Measurements from ENCODE around the gene UNC13A. TPM values are rescaled to one million over a fixed set of nuclear protein-coding genes. Genes with fewer than 3 reads are reported as not detected.

The UNC13A gene
- total and polyA plus RNA-seq, 12 donors: 0.57 to 9.7 (median 1.8) TPM

DNA sequence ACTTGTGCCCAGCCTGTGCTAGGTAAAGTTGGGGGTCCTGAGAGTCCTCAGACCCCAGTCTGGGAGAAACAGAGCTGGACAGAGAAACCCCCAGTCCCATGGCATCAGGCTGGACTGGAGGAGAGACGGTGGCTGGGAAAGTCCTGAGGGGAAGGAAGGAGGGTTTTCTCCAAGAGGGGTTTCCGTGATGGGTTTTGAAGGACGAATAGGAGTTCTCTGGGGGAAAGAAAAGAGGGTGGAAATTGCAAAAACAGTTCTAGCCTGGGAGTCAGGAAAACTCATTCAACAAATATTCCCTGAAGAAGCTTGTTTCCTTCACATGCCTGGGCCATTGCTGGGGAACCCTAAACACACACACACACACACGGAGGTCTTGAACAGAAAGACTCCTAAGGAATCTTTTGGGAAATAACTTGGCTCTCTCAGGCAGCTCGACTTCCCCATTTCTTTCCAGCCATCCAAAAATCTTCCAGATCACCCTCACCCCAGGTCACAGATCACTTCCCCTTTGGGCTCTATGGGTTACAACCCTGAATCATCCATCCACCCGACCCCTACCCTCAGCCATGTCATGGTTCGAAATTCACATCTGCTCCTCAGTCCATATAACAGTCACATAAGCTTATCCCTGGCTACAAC lies 85.2 kb downstream of the UNC13A start:
- intact Hi-C loops (cut with DNase I): no loop called here
- WGBS, 4 donors: 61 to 73% (median 65%) methylated on average over 7 of the region's 7 CpGs
- peaks cover 4% of the 10 kb centered on the region for H3K27me3 ChIP-seq
- no peaks in the 10 kb centered on the region for H3K36me3 ChIP-seq (replicated peaks in 1 of 2)
- no peak for DNase-seq
- H3K27ac ChIP-seq: no peak overlapping the region
- no peak overlapping the region for H3K4me3 ChIP-seq
- TF ChIP-seq, protein P1, sequence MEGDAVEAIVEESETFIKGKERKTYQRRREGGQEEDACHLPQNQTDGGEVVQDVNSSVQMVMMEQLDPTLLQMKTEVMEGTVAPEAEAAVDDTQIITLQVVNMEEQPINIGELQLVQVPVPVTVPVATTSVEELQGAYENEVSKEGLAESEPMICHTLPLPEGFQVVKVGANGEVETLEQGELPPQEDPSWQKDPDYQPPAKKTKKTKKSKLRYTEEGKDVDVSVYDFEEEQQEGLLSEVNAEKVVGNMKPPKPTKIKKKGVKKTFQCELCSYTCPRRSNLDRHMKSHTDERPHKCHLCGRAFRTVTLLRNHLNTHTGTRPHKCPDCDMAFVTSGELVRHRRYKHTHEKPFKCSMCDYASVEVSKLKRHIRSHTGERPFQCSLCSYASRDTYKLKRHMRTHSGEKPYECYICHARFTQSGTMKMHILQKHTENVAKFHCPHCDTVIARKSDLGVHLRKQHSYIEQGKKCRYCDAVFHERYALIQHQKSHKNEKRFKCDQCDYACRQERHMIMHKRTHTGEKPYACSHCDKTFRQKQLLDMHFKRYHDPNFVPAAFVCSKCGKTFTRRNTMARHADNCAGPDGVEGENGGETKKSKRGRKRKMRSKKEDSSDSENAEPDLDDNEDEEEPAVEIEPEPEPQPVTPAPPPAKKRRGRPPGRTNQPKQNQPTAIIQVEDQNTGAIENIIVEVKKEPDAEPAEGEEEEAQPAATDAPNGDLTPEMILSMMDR (IDR thresholded peaks at IDR 0.05): no peak
- no peak for TF ChIP-seq POLR2A (IDR thresholded peaks at IDR 0.05)
- no peaks in the 10 kb centered on the region for H3K9me3 ChIP-seq (replicated peaks in 1 of 3)
- H3K4me1 ChIP-seq (replicated peaks in 1 of 2): peaks cover 5 to 8% of the 10 kb centered on the region in 2 donors

DNA sequence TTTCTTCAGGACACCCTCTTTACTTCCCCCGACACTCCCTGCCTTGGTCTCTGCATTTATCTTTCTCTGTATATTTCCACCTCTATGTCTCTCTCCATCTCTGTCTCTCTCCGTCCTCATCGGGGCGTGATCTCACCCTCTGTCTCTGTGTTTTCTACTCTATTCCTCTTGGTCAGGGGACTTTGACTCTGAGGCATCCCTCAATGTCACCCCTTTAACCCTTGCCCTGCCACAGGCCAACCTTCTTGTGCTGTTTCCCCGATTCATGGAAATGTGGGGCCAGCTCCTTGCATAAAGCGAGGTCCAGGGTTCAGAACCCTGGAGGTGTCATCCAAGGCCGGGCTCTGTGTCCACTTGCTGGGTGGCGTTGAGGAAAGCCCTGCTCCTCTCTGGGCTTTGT lies 85.9 kb downstream of the UNC13A start:
- intact Hi-C loops (cut with DNase I): no loop called here
- H3K4me3 ChIP-seq: no peak overlapping the region
- TF ChIP-seq, protein P1 (IDR thresholded peaks at IDR 0.05): no peak
- no peak for TF ChIP-seq POLR2A (IDR thresholded peaks at IDR 0.05)
- WGBS, 4 donors: 50 to 56% (median 54%) methylated on average over 8 of the region's 8 CpGs
- no peak for DNase-seq
- H3K27ac ChIP-seq: no peak overlapping the region
- H3K9me3 ChIP-seq (replicated peaks in 1 of 3): no peaks in the 10 kb centered on the region
- peaks cover 4% of the 10 kb centered on the region for H3K27me3 ChIP-seq
- H3K36me3 ChIP-seq (replicated peaks in 1 of 2): no peaks in the 10 kb centered on the region
- peaks cover 5 to 8% of the 10 kb centered on the region in 2 donors for H3K4me1 ChIP-seq (replicated peaks in 1 of 2)

DNA sequence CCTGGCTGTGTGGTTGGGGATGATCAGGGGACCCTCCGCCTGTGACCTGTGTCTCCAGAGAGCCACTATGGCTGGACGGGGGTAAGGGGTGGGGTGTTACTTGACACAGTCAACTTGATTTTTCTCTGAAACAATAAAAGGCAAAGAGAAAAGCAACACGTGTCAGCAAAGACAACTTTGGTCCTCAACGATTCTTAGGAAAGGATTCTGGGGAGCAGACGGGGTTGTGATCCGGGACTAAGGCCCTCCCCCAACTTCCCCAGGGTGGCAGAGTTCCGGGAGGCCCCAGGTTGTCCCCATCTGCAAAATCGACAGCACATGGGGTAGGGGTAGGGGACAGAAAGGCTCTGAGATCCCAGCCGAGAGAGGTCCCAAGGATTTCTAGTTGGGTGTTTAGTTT lies 86.5 kb downstream of the UNC13A start:
- no peak for DNase-seq
- WGBS, 4 donors: 21 to 28% (median 23%) methylated on average over 9 of the region's 9 CpGs
- no peak overlapping the region for H3K4me3 ChIP-seq
- TF ChIP-seq, protein P1 (IDR thresholded peaks at IDR 0.05): no peak
- TF ChIP-seq POLR2A (IDR thresholded peaks at IDR 0.05): no peak
- intact Hi-C loops (cut with DNase I): no loop called here
- peaks cover 5 to 8% of the 10 kb centered on the region in 2 donors for H3K4me1 ChIP-seq (replicated peaks in 1 of 2)
- peaks cover 4% of the 10 kb centered on the region for H3K27me3 ChIP-seq
- H3K27ac ChIP-seq: no peak overlapping the region
- H3K9me3 ChIP-seq (replicated peaks in 1 of 3): no peaks in the 10 kb centered on the region
- no peaks in the 10 kb centered on the region for H3K36me3 ChIP-seq (replicated peaks in 1 of 2)

DNA sequence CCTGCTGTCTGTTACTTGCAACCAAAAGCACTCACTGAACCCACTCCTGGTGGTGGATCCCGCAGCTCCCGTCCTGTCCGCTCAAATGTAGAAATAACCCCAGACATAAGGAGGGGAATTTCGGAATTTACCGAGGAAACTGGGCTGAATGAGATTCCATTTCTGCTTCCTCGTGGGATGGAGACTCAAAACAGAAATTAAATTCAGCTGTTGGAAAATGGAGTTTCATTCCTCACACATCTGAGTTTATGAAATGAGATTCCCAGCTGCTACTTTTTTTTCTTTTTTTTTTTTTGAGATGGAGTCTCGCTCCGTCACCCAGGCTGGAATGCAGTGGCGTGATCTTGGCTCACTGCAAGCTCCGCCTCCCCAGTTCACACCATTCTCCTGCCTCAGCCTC lies 88.4 kb downstream of the UNC13A start:
- DNase-seq: no peak
- no peak overlapping the region for H3K27ac ChIP-seq
- H3K36me3 ChIP-seq (replicated peaks in 1 of 2): no peaks in the 10 kb centered on the region
- H3K27me3 ChIP-seq: peaks cover 4% of the 10 kb centered on the region
- intact Hi-C loops (cut with DNase I): no loop called here
- no peak for TF ChIP-seq POLR2A (IDR thresholded peaks at IDR 0.05)
- TF ChIP-seq, protein P1 (IDR thresholded peaks at IDR 0.05): no peak
- 69 to 75% (median 71%) methylated on average over 10 of the region's 10 CpGs for WGBS, 4 donors
- no peaks in the 10 kb centered on the region for H3K9me3 ChIP-seq (replicated peaks in 1 of 3)
- no peak overlapping the region for H3K4me3 ChIP-seq
- no peaks in the 10 kb centered on the region for H3K4me1 ChIP-seq (replicated peaks in 1 of 2)

Measured in adrenal gland (tissue), 12 donors.